Measurements from ENCODE around the gene MARS2.
"Not testable (repeated sequence)": the region's sequence is repeated elsewhere in the genome, so short reads cannot be mapped to it uniquely, and the experiment has no call there.

- not testable (repeated sequence) for TF ChIP-seq CTCF (IDR thresholded peaks at IDR 0.05; ENCODE audit: insufficient read depth, low read length, poor library complexity, severe bottlenecking); EZH2phosphoT487 (conservative IDR thresholded peaks at IDR 0.05; ENCODE audit: low read length)
Observed at GRCh38 chr2:197695971-197696370, 9.2 kb upstream of the MARS2 start.
